Measurements from ENCODE around the gene SETDB2. TPM values are rescaled to one million over a fixed set of nuclear protein-coding genes. Genes with fewer than 3 reads are reported as not detected.
A peak's percentile ranks its signal among the peaks of the same experiment; 100 is the strongest.

Gene SETDB2
- total RNA-seq, 1 experiment from 2014 or later = 7.3 TPM

GRCh38 chr13:49428041-49428763 lies 15.9 kb upstream of the SETDB2 start:
- no TSS peak for BruUV-seq (replicated peaks)
- TF ChIP-seq CTCF (IDR thresholded peaks at IDR 0.05; ENCODE audit: unreplicated experiment) = no peak
- H3K4me3 Mint-ChIP-seq (ENCODE audit: unreplicated experiment) = no peak overlapping the region
- intact Hi-C loops (cut with micrococcal nuclease) = no loop called here
- no peaks in the 10 kb centered on the region for H3K27me3 Mint-ChIP-seq (ENCODE audit: insufficient read depth, unreplicated experiment)
- POLR2A ChIA-PET = interaction anchor here (0.9 to 5.9 kb wide), 2 partner anchors 13 to 16 kb away, joined by 3 to 37 read pairs; partner anchors contain the start of genes CAB39L and SETDB2
- H3K9me3 Mint-ChIP-seq (ENCODE audit: unreplicated experiment) = no peaks in the 10 kb centered on the region
- H3K4me1 Mint-ChIP-seq (ENCODE audit: insufficient read depth, unreplicated experiment) = no peaks in the 10 kb centered on the region
- no peak for DNase-seq (ENCODE audit: unreplicated experiment)
- H3K36me3 Mint-ChIP-seq (ENCODE audit: insufficient read depth, unreplicated experiment) = no peaks in the 10 kb centered on the region
- H3K27ac Mint-ChIP-seq (ENCODE audit: low read depth, unreplicated experiment) = no peak overlapping the region
- CTCF ChIA-PET = interaction anchor here (0.6 to 1.3 kb wide), 5 partner anchors 8 to 146 kb away, joined by 3 to 6 read pairs (median 4); no protein-coding TSS in a partner anchor

- no peaks in the 10 kb centered on the region for H3K9me3 Mint-ChIP-seq (ENCODE audit: unreplicated experiment)
- H3K4me3 Mint-ChIP-seq (ENCODE audit: unreplicated experiment) = no peak overlapping the region
- BruUV-seq (replicated peaks) = no TSS peak
- DNase-seq (ENCODE audit: unreplicated experiment) = no peak
- intact Hi-C loops (cut with micrococcal nuclease) = no loop called here
- no peak for TF ChIP-seq CTCF (IDR thresholded peaks at IDR 0.05; ENCODE audit: unreplicated experiment)
- H3K27me3 Mint-ChIP-seq (ENCODE audit: insufficient read depth, unreplicated experiment) = no peaks in the 10 kb centered on the region
- CTCF ChIA-PET = no interaction called here
- H3K36me3 Mint-ChIP-seq (ENCODE audit: insufficient read depth, unreplicated experiment) = peaks cover 6% of the 10 kb centered on the region
- POLR2A ChIA-PET = interaction anchor here (5.9 kb wide), 1 partner anchor 15 kb away, joined by 37 read pairs; the partner anchor contains the start of genes CAB39L and SETDB2
- H3K27ac Mint-ChIP-seq (ENCODE audit: low read depth, unreplicated experiment) = no peak overlapping the region
- no peaks in the 10 kb centered on the region for H3K4me1 Mint-ChIP-seq (ENCODE audit: insufficient read depth, unreplicated experiment)
These were observed 15.0 kb upstream of the SETDB2 start for GRCh38 chr13:49429121-49429520.

- POLR2A ChIA-PET = no interaction called here
- no peak for TF ChIP-seq CTCF (IDR thresholded peaks at IDR 0.05; ENCODE audit: unreplicated experiment)
- Mint-ChIP-seq H3K27me3 (ENCODE audit: insufficient read depth, unreplicated experiment) (no peaks in the 10 kb centered on the region), H3K36me3 (ENCODE audit: insufficient read depth, unreplicated experiment) (peaks cover 6% of the 10 kb centered on the region), H3K9me3 (ENCODE audit: unreplicated experiment) (no peaks in the 10 kb centered on the region), H3K4me1 (ENCODE audit: insufficient read depth, unreplicated experiment) (peaks cover 10% of the 10 kb centered on the region), H3K4me3 (ENCODE audit: unreplicated experiment) (no peak overlapping the region), H3K27ac (ENCODE audit: low read depth, unreplicated experiment) (no peak overlapping the region)
- intact Hi-C loops (cut with micrococcal nuclease) = no loop called here
- DNase-seq (ENCODE audit: unreplicated experiment) = no peak
- BruUV-seq (replicated peaks) = no TSS peak
- CTCF ChIA-PET = interaction anchor here (0.6 to 1.7 kb wide), 7 partner anchors 9 to 1253 kb away, joined by 3 to 10 read pairs (median 4); no protein-coding TSS in a partner anchor
These were observed 8.1 kb upstream of the SETDB2 start for GRCh38 chr13:49435992-49436391.

- intact Hi-C loops (cut with micrococcal nuclease) = loop anchor here (1.0 kb wide), 1 partner anchor 136 kb away; no protein-coding TSS in a partner anchor
- Mint-ChIP-seq H3K4me1 (ENCODE audit: insufficient read depth, unreplicated experiment) (peaks cover 10% of the 10 kb centered on the region), H3K4me3 (ENCODE audit: unreplicated experiment) (no peak overlapping the region), H3K27ac (ENCODE audit: low read depth, unreplicated experiment) (peak overlapping the region; percentile 44), H3K27me3 (ENCODE audit: insufficient read depth, unreplicated experiment) (no peaks in the 10 kb centered on the region), H3K9me3 (ENCODE audit: unreplicated experiment) (no peaks in the 10 kb centered on the region), H3K36me3 (ENCODE audit: insufficient read depth, unreplicated experiment) (peaks cover 6% of the 10 kb centered on the region)
- CTCF ChIA-PET = interaction anchor here (0.6 to 1.7 kb wide), 9 partner anchors 9 to 1205 kb away, joined by 3 to 10 read pairs (median 3); no protein-coding TSS in a partner anchor
- no TSS peak for BruUV-seq (replicated peaks)
- peak; percentile 14 for TF ChIP-seq CTCF (IDR thresholded peaks at IDR 0.05; ENCODE audit: unreplicated experiment)
- POLR2A ChIA-PET = interaction anchor here (0.8 kb wide), 1 partner anchor 137 kb away, joined by 4 read pairs; no protein-coding TSS in a partner anchor
- peak; percentile 30 for DNase-seq (ENCODE audit: unreplicated experiment)
These were observed 7.2 kb upstream of the SETDB2 start for GRCh38 chr13:49436890-49437289.
